ENCODE data around the gene NTRK1. TPM values are rescaled to one million over a fixed set of nuclear protein-coding genes. Genes with fewer than 3 reads are reported as not detected.

NTRK1 gene
- total RNA-seq, 4 donors from 2014 or later, result 0.57 TPM; not detected in 3

DNA sequence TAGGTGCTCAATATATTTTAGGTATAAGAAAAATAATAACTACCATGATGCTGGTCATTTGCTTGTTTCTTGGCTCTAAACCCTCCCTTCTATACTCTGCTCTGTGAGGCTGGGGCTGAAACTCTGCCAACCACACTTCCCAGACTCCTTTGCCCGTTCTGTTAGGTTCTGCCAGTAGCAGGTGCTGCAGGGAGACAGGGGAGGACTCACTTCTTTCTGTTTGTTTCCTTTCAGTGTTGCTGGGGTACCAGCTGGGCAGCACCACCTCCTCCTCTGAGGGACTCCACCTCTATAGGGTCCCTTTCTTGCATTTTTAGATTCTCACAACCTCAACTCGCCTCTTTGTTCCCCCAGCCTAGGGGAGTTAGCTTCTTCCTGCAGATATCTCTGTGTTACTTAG is 27.1 kb upstream of the NTRK1 start:
- TF ChIP-seq POLR2A (IDR thresholded peaks at IDR 0.05) (no peak), CTCF (IDR thresholded peaks at IDR 0.05) (no peak)
- Histone ChIP-seq H3K9me3 (no peaks in the 10 kb centered on the region), H3K27ac (no peak overlapping the region), H3K4me1 (no peaks in the 10 kb centered on the region), H3K4me3 (no peak overlapping the region), H3K36me3 (no peaks in the 10 kb centered on the region), H3K27me3 (no peaks in the 10 kb centered on the region)
- no peak for DNase-seq

- no peak for TF ChIP-seq CTCF (IDR thresholded peaks at IDR 0.05)
- TF ChIP-seq POLR2A (IDR thresholded peaks at IDR 0.05), result no peak
- no peaks in the 10 kb centered on the region for H3K36me3 ChIP-seq
- H3K4me1 ChIP-seq, result no peaks in the 10 kb centered on the region
- no peaks in the 10 kb centered on the region for H3K27me3 ChIP-seq
- no peaks in the 10 kb centered on the region for H3K9me3 ChIP-seq
- no peak overlapping the region for H3K27ac ChIP-seq
- no peak overlapping the region for H3K4me3 ChIP-seq
- no peak for DNase-seq
These were observed 26.3 kb upstream of the NTRK1 start for GRCh38 chr1:156834322-156834721.

GRCh38 chr1:156836041-156836654 is 24.5 kb upstream of the NTRK1 start:
- TF ChIP-seq POLR2A (IDR thresholded peaks at IDR 0.05) (no peak), CTCF (IDR thresholded peaks at IDR 0.05) (no peak)
- Histone ChIP-seq H3K4me1 (no peaks in the 10 kb centered on the region), H3K9me3 (no peaks in the 10 kb centered on the region), H3K36me3 (no peaks in the 10 kb centered on the region), H3K27me3 (no peaks in the 10 kb centered on the region), H3K27ac (no peak overlapping the region), H3K4me3 (no peak overlapping the region)
- DNase-seq, result no peak

DNA sequence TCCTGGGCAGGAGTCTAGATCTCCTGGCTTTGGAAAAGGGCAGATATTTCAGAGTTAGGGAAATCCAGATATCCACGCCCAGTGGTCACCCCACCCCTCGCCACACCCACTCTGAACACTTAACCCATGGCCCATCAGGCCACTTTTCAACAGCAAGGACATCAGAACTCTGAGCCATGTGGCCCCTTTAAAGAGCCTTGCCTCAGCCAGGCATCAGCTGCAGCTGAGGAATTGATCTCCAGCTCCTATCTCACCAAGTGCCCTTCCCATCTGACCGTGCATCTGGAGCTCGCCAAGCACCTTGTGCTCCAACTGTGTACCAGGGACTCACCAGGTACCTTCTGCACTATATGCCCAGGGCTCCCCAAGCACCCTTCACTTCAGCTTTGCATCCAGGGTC is 23.8 kb upstream of the NTRK1 start:
- no peaks in the 10 kb centered on the region for H3K27me3 ChIP-seq
- no peak for DNase-seq
- TF ChIP-seq POLR2A (IDR thresholded peaks at IDR 0.05), result no peak
- TF ChIP-seq CTCF (IDR thresholded peaks at IDR 0.05), result no peak

GRCh38 chr1:156838972-156839371 is 21.7 kb upstream of the NTRK1 start:
- no peaks in the 10 kb centered on the region for H3K36me3 ChIP-seq
- peak in 2 of 3 donors; percentile 29 to 53 for DNase-seq
- no peaks in the 10 kb centered on the region for H3K4me1 ChIP-seq
- no peak overlapping the region for H3K27ac ChIP-seq
- H3K27me3 ChIP-seq, result peaks cover 0 to 2% of the 10 kb centered on the region in 2 donors
- H3K4me3 ChIP-seq, result no peak overlapping the region
- no peaks in the 10 kb centered on the region for H3K9me3 ChIP-seq
- TF ChIP-seq POLR2A (IDR thresholded peaks at IDR 0.05) (no peak), CTCF (IDR thresholded peaks at IDR 0.05) (peak in 5 of 6 experiments; percentile 55 to 81 (median 69))

More for the DNA sequence above, 23.8 kb upstream of the NTRK1 start:
- Histone ChIP-seq H3K36me3 (no peaks in the 10 kb centered on the region), H3K9me3 (no peaks in the 10 kb centered on the region), H3K27ac (no peak overlapping the region), H3K4me1 (no peaks in the 10 kb centered on the region), H3K4me3 (no peak overlapping the region)
